Naive thymus-derived CD4-positive, alpha-beta T cell (primary cell): ENCODE results near the gene B4GALT1. TPM values are rescaled to one million over a fixed set of nuclear protein-coding genes. Genes with fewer than 3 reads are reported as not detected.
A peak's percentile ranks its signal among the peaks of the same experiment; 100 is the strongest.

Experiments
- ATAC-seq: fragments of 150-1000 bp; cut with Tn5 transposase; 2 replicates; pipeline ENCODE4 v1.10.0; 2021; ENCODE audit warnings: mild to moderate bottlenecking, moderate library complexity
- CTCF ChIA-PET: fragments of 350-600 bp; sonication (Branson Sonifier 250); formaldehyde crosslinking; loops from one replicate; lab custom pipeline; 2021; ENCODE audit warnings: antibody characterized with exemption; lab: Charles Lee
- POLR2A ChIA-PET: fragments of 350-600 bp; sonication (Branson Sonifier 250); formaldehyde crosslinking; loops from one replicate; lab custom pipeline; 2021; ENCODE audit warnings: antibody characterized with exemption, inconsistent platforms; lab: Charles Lee
- DNase-seq, 9 donors: peaks; one replicate each; pipeline versions ENCODE4 v3.0.0 to v3.0.0-alpha.2; 2020 to 2022; ENCODE audit warnings: mixed read lengths in 1 of 9
- H3K27ac ChIP-seq: one replicate; pipeline ENCODE4 v1.7.0; 2013; ENCODE audit warnings: mild to moderate bottlenecking, low read depth, low read length, moderate library complexity
- H3K27me3 ChIP-seq, 2 donors: one replicate each; pipeline ENCODE4 v1.7.0; 2013; ENCODE audit warnings: low read length in 2 of 2, mild to moderate bottlenecking in 2 of 2, moderate library complexity in 2 of 2; ENCODE audit not compliant: control insufficient read depth in 2 of 2, insufficient read depth in 2 of 2
- H3K36me3 ChIP-seq, 3 experiments: 1 replicate in 2 of 3; 2 replicates in 1 of 3; pipeline ENCODE4 v1.7.0; 2013; ENCODE audit warnings: low read length in 3 of 3, mild to moderate bottlenecking in 3 of 3, moderate library complexity in 1 of 3; ENCODE audit not compliant: insufficient read depth in 3 of 3, control insufficient read depth in 2 of 3
- H3K4me1 ChIP-seq, 2 donors: one replicate each; pipeline ENCODE4 v1.7.0; 2013; ENCODE audit warnings: low read length in 2 of 2, mild to moderate bottlenecking in 2 of 2, moderate library complexity in 1 of 2; ENCODE audit not compliant: control insufficient read depth in 2 of 2, insufficient read depth in 2 of 2
- H3K4me3 ChIP-seq: 2 replicates; pipeline ENCODE4 v1.7.0; 2013; ENCODE audit warnings: mild to moderate bottlenecking, low read length
- H3K9me3 ChIP-seq, 3 experiments: 1 replicate in 2 of 3; 2 replicates in 1 of 3; pipeline ENCODE4 v1.7.0; 2013; ENCODE audit warnings: low read length in 3 of 3; ENCODE audit not compliant: control insufficient read depth in 2 of 3
- H3K27ac Mint-ChIP-seq, 9 donors: one replicate each; pipeline ENCODE4 v1.8.0; 2020 to 2022; ENCODE audit warnings: mixed read lengths in 9 of 9, mild to moderate bottlenecking in 8 of 9, moderate library complexity in 5 of 9, inconsistent platforms in 2 of 9
- H3K27me3 Mint-ChIP-seq, 5 donors: one replicate each; pipeline ENCODE4 v1.8.0; 2021 to 2022; ENCODE audit warnings: mixed read lengths in 5 of 5, mild to moderate bottlenecking in 1 of 5
- H3K36me3 Mint-ChIP-seq, 5 donors: one replicate each; pipeline ENCODE4 v1.8.0; 2020 to 2022; ENCODE audit warnings: mixed read lengths in 5 of 5, mild to moderate bottlenecking in 3 of 5, inconsistent platforms in 1 of 5
- H3K4me1 Mint-ChIP-seq, 7 donors: one replicate each; pipeline ENCODE4 v1.8.0; 2020 to 2022; ENCODE audit warnings: mixed read lengths in 7 of 7, mild to moderate bottlenecking in 3 of 7, inconsistent platforms in 1 of 7
- H3K4me3 Mint-ChIP-seq, 10 donors: one replicate each; pipeline ENCODE4 v1.8.0; 2020 to 2022; ENCODE audit warnings: mild to moderate bottlenecking in 10 of 10, mixed read lengths in 10 of 10, moderate library complexity in 6 of 10, inconsistent platforms in 2 of 10
- H3K9me3 Mint-ChIP-seq, 11 donors: one replicate each; pipeline ENCODE4 v1.8.0; 2020 to 2022; ENCODE audit warnings: mixed read lengths in 11 of 11, mild to moderate bottlenecking in 4 of 11, inconsistent platforms in 1 of 11, moderate library complexity in 1 of 11
- intact Hi-C, 2 donors: fragments of 100-400 bp; cut with micrococcal nuclease; formaldehyde crosslinking; loops; one replicate each; pipeline ENCODE4 v1.15.1; 2023
- polyA plus RNA-seq, 2 donors: library from polyadenylated mRNA; unstranded; fragments of 300-500 nt; fragmentation: Illumina TruSeq; gene quantifications; one replicate each; pipeline ENCODE4 v1.2.3, GENCODE V29; 2021
- total RNA-seq, 6 experiments: library from RNA in 5 of 6; stranded (reverse) in 5 of 6; gene quantifications; 1 replicate in 5 of 6; 2 replicates in 1 of 6; pipeline ENCODE4 v1.2.3 and lab custom pipeline; 2021 to 2026

B4GALT1 gene
- total and polyA plus RNA-seq, 7 experiments from 2014 or later: 12.9 to 86.2 (median 41.3) TPM

- Histone ChIP-seq H3K27ac (no peak overlapping the region), H3K4me1 (peaks cover 13 to 16% of the 10 kb centered on the region in 2 donors), H3K9me3 (no peaks in the 10 kb centered on the region), H3K4me3 (no peak overlapping the region), H3K27me3 (no peaks in the 10 kb centered on the region), H3K36me3 (peaks cover 3 to 27% (median 13%) of the 10 kb centered on the region in 3 experiments)
- peak overlapping the region in 7 of 9 donors; percentile 41 to 81 (median 55) for H3K27ac Mint-ChIP-seq
- intact Hi-C loops: loop anchor here in 1 of 2 donors (5.0 kb wide), 1 partner anchor 35 kb away; no protein-coding TSS in a partner anchor
- no peaks in the 10 kb centered on the region for H3K27me3 Mint-ChIP-seq
- DNase-seq (no peak), ATAC-seq (no peak)
- peaks cover 6 to 41% (median 29%) of the 10 kb centered on the region in 5 donors for H3K36me3 Mint-ChIP-seq
- ChIA-PET CTCF (interaction anchor here (1.1 kb wide), 1 partner anchor 45 kb away, joined by 3 read pairs; no protein-coding TSS in a partner anchor), POLR2A (no interaction called here)
- peaks cover 0 to 1% (median 0%) of the 10 kb centered on the region in 11 donors for H3K9me3 Mint-ChIP-seq
- H3K4me1 Mint-ChIP-seq: peaks cover 21 to 42% (median 32%) of the 10 kb centered on the region in 7 donors
- H3K4me3 Mint-ChIP-seq: peak overlapping the region in 3 of 10 donors; percentile 32 to 76 (median 41)
These were observed 49.8 kb downstream of the B4GALT1 start for GRCh38 chr9:33117306-33117705.

GRCh38 chr9:33116860-33117259 lies 50.3 kb downstream of the B4GALT1 start:
- intact Hi-C loops: loop anchor here in 1 of 2 donors (5.0 kb wide), 1 partner anchor 35 kb away; no protein-coding TSS in a partner anchor
- H3K27me3 Mint-ChIP-seq: no peaks in the 10 kb centered on the region
- peaks cover 8 to 40% (median 29%) of the 10 kb centered on the region in 5 donors for H3K36me3 Mint-ChIP-seq
- Histone ChIP-seq H3K27ac (no peak overlapping the region), H3K9me3 (no peaks in the 10 kb centered on the region), H3K27me3 (no peaks in the 10 kb centered on the region), H3K4me1 (peaks cover 13 to 16% of the 10 kb centered on the region in 2 donors), H3K36me3 (peaks cover 3 to 31% (median 13%) of the 10 kb centered on the region in 3 experiments), H3K4me3 (no peak overlapping the region)
- ChIA-PET CTCF (interaction anchor here (1.1 kb wide), 1 partner anchor 45 kb away, joined by 3 read pairs; no protein-coding TSS in a partner anchor), POLR2A (no interaction called here)
- H3K4me1 Mint-ChIP-seq: peaks cover 21 to 42% (median 30%) of the 10 kb centered on the region in 7 donors
- peak overlapping the region in 3 of 10 donors; percentile 41 to 76 (median 61) for H3K4me3 Mint-ChIP-seq
- DNase-seq (no peak), ATAC-seq (peak; percentile 35)
- peak overlapping the region in 6 of 9 donors; percentile 3 to 81 (median 62) for H3K27ac Mint-ChIP-seq
- peaks cover 0 to 1% (median 0%) of the 10 kb centered on the region in 11 donors for H3K9me3 Mint-ChIP-seq

- H3K4me1 Mint-ChIP-seq: peaks cover 15 to 38% (median 23%) of the 10 kb centered on the region in 7 donors
- ATAC-seq (no peak), DNase-seq (no peak)
- Histone ChIP-seq H3K4me1 (peaks cover 13 to 16% of the 10 kb centered on the region in 2 donors), H3K27ac (no peak overlapping the region), H3K9me3 (no peaks in the 10 kb centered on the region), H3K27me3 (no peaks in the 10 kb centered on the region), H3K36me3 (peaks cover 3 to 33% (median 13%) of the 10 kb centered on the region in 3 experiments), H3K4me3 (no peak overlapping the region)
- no peak overlapping the region for H3K4me3 Mint-ChIP-seq
- H3K9me3 Mint-ChIP-seq: peaks cover 0 to 1% (median 0%) of the 10 kb centered on the region in 11 donors
- H3K36me3 Mint-ChIP-seq: peaks cover 4 to 31% (median 20%) of the 10 kb centered on the region in 5 donors
- CTCF ChIA-PET: interaction anchor here (0.6 kb wide), 1 partner anchor 55 kb away, joined by 3 read pairs; no protein-coding TSS in a partner anchor
- no peaks in the 10 kb centered on the region for H3K27me3 Mint-ChIP-seq
- intact Hi-C loops: loop anchor here in 1 of 2 donors (5.0 kb wide), 1 partner anchor 32 kb away; no protein-coding TSS in a partner anchor
- POLR2A ChIA-PET: no interaction called here
- H3K27ac Mint-ChIP-seq: peak overlapping the region in 4 of 9 donors; percentile 19 to 52 (median 32)
These were observed 52.4 kb downstream of the B4GALT1 start for GRCh38 chr9:33114746-33115145.

- peak overlapping the region in 4 of 9 donors; percentile 19 to 65 (median 55) for H3K27ac Mint-ChIP-seq
- no peaks in the 10 kb centered on the region for H3K27me3 Mint-ChIP-seq
- ATAC-seq (peak; percentile 16), DNase-seq (no peak)
- ChIA-PET POLR2A (no interaction called here), CTCF (no interaction called here)
- peaks cover 3 to 33% (median 13%) of the 10 kb centered on the region in 3 experiments for H3K36me3 ChIP-seq
- intact Hi-C loops: no loop called here
- H3K9me3 ChIP-seq: no peaks in the 10 kb centered on the region
- no peak overlapping the region for H3K4me3 Mint-ChIP-seq
- H3K36me3 Mint-ChIP-seq: peaks cover 4 to 27% (median 17%) of the 10 kb centered on the region in 5 donors
- peaks cover 0 to 1% (median 0%) of the 10 kb centered on the region in 11 donors for H3K9me3 Mint-ChIP-seq
- no peak overlapping the region for H3K4me3 ChIP-seq
- peaks cover 15 to 37% (median 21%) of the 10 kb centered on the region in 7 donors for H3K4me1 Mint-ChIP-seq
- H3K27me3 ChIP-seq: no peaks in the 10 kb centered on the region
- H3K4me1 ChIP-seq: peaks cover 13 to 16% of the 10 kb centered on the region in 2 donors
- H3K27ac ChIP-seq: no peak overlapping the region
These were observed 53.2 kb downstream of the B4GALT1 start for GRCh38 chr9:33113799-33114547.

GRCh38 chr9:33112094-33112493 lies 55.0 kb downstream of the B4GALT1 start:
- Mint-ChIP-seq H3K27ac (peak overlapping the region in 5 of 9 donors; percentile 17 to 59 (median 36)), H3K9me3 (peaks cover 0 to 1% (median 0%) of the 10 kb centered on the region in 11 donors), H3K27me3 (no peaks in the 10 kb centered on the region), H3K4me3 (peak overlapping the region in 1 of 10 donors; percentile 3), H3K36me3 (peaks cover 4 to 27% (median 14%) of the 10 kb centered on the region in 5 donors), H3K4me1 (peaks cover 4 to 31% (median 12%) of the 10 kb centered on the region in 7 donors)
- no peaks in the 10 kb centered on the region for H3K27me3 ChIP-seq
- ChIA-PET CTCF (interaction anchor here (0.5 kb wide), 1 partner anchor 41 kb away, joined by 4 read pairs; no protein-coding TSS in a partner anchor), POLR2A (no interaction called here)
- no peak overlapping the region for H3K4me3 ChIP-seq
- DNase-seq (no peak), ATAC-seq (no peak)
- H3K9me3 ChIP-seq: no peaks in the 10 kb centered on the region
- peaks cover 3% of the 10 kb centered on the region in 2 donors for H3K4me1 ChIP-seq
- no peak overlapping the region for H3K27ac ChIP-seq
- H3K36me3 ChIP-seq: peaks cover 3 to 33% (median 8%) of the 10 kb centered on the region in 3 experiments
- intact Hi-C loops: no loop called here

- Histone ChIP-seq H3K36me3 (peaks cover 3 to 33% (median 8%) of the 10 kb centered on the region in 3 experiments), H3K4me1 (no peaks in the 10 kb centered on the region), H3K4me3 (no peak overlapping the region), H3K9me3 (no peaks in the 10 kb centered on the region), H3K27ac (no peak overlapping the region), H3K27me3 (no peaks in the 10 kb centered on the region)
- H3K36me3 Mint-ChIP-seq: peaks cover 4 to 27% (median 14%) of the 10 kb centered on the region in 5 donors
- intact Hi-C loops: no loop called here
- no peaks in the 10 kb centered on the region for H3K27me3 Mint-ChIP-seq
- H3K9me3 Mint-ChIP-seq: peaks cover 0 to 1% (median 0%) of the 10 kb centered on the region in 11 donors
- ChIA-PET POLR2A (no interaction called here), CTCF (no interaction called here)
- ATAC-seq (no peak), DNase-seq (no peak)
- H3K4me1 Mint-ChIP-seq: peaks cover 0 to 27% (median 9%) of the 10 kb centered on the region in 7 donors
- H3K27ac Mint-ChIP-seq: peak overlapping the region in 5 of 9 donors; percentile 17 to 59 (median 36)
- H3K4me3 Mint-ChIP-seq: no peak overlapping the region
These were observed 55.5 kb downstream of the B4GALT1 start for GRCh38 chr9:33111631-33112030.
